Stomach (tissue), 9 donors: ENCODE results near the gene HOXD13. TPM values are rescaled to one million over a fixed set of nuclear protein-coding genes. Genes with fewer than 3 reads are reported as not detected.

Source experiments
- DNase-seq, 2 donors: peaks; one replicate each; pipeline versions ENCODE4 v3.0.0 to v3.0.0-alpha.2; 2013 to 2019
- H3K27ac ChIP-seq, 5 donors: fragments of 200-600 bp in 4 of 5; sonication (generic) in 4 of 5; one replicate each; pipeline ENCODE4 v1.5.1; 2013 to 2019; ENCODE audit warnings: mild to moderate bottlenecking in 1 of 5, moderate library complexity in 1 of 5
- H3K27me3 ChIP-seq, 3 donors: fragments of 200-600 bp; sonication (generic); one replicate each; pipeline ENCODE4 v1.5.1; 2017 to 2019; ENCODE audit warnings: mixed run types in 1 of 3
- H3K36me3 ChIP-seq, 4 donors: fragments of 200-600 bp; sonication (generic); 1 replicate in 3 of 4; 2 replicates in 1 of 4; pipeline ENCODE4 v1.5.1; 2016 to 2019
- H3K4me1 ChIP-seq, 4 donors: fragments of 200-600 bp; sonication (generic); one replicate each; pipeline ENCODE4 v1.5.1; 2016 to 2019
- H3K4me3 ChIP-seq, 4 donors: fragments of 200-600 bp; sonication (generic) in 3 of 4; one replicate each; pipeline ENCODE4 v1.5.1; 2016 to 2019; ENCODE audit warnings: mild to moderate bottlenecking in 1 of 4
- H3K9me3 ChIP-seq, 4 donors: fragments of 200-600 bp; sonication (generic); one replicate each; pipeline ENCODE4 v1.5.1; 2016 to 2019
- EP300 ChIP-seq: sonication (generic); formaldehyde crosslinking; IDR thresholded peaks from one replicate; pipeline ENCODE4 v1.6.1; 2017; ENCODE audit warnings: antibody characterized with exemption
- POLR2A ChIP-seq, 4 donors: fragments of 450-650 bp; IDR thresholded peaks; one replicate each; pipeline ENCODE4 v1.6.1; 2016; ENCODE audit warnings: antibody characterized with exemption in 4 of 4, control low read depth in 2 of 4, mild to moderate bottlenecking in 1 of 4, moderate library complexity in 1 of 4
- POLR2AphosphoS5 ChIP-seq, 3 donors: sonication (generic); formaldehyde crosslinking; IDR thresholded peaks; one replicate each; pipeline ENCODE4 v1.6.1; 2016; ENCODE audit warnings: antibody characterized with exemption in 3 of 3
- WGBS, 5 donors: extraction: QIAGEN DNeasy Blood & Tissue Kit in 3 of 5; methylation state at CpG; one replicate each; pipeline versions ENCODE4 v1.1.5 to v1.1.7; 2013 to 2018; 5-methylcytosine and 5-hydroxymethylcytosine counted together
- intact Hi-C: fragments of 100-400 bp; cut with DNase I; formaldehyde crosslinking; loops from one replicate; pipeline ENCODE4 v1.15.1; 2023; ENCODE audit warnings: low total_unique reads
- polyA plus RNA-seq, 3 donors: library from polyadenylated mRNA; stranded (reverse); fragments of 200-250 nt; gene quantifications; one replicate each; pipeline ENCODE4 v1.2.3, GENCODE V29; 2013
- total RNA-seq, 5 donors: library from RNA; depleted of rRNA; stranded (reverse); fragments of >200 nt; gene quantifications; one replicate each; pipeline versions ENCODE4 v1.1.0 to v1.2.3, GENCODE V29; 2014 to 2016
- TF ChIP-seq, protein P1 (sequence below), 7 experiments: fragments of 450-650 bp in 4 of 7; fragments of 200-600 bp in 3 of 7; sonication (generic) in 3 of 7; IDR thresholded peaks; one replicate each; pipeline ENCODE4 v1.5.1; 2016 to 2019; ENCODE audit warnings: antibody characterized with exemption in 7 of 7, control low read depth in 2 of 7, mild to moderate bottlenecking in 1 of 7
- donor health status: healthy with polysubstance abuse.
- donor health status: Bipolar disorder and iron deficiency.
- donor health status: healthy.

The HOXD13 gene
- total and polyA plus RNA-seq, 8 donors: not detected

DNA sequence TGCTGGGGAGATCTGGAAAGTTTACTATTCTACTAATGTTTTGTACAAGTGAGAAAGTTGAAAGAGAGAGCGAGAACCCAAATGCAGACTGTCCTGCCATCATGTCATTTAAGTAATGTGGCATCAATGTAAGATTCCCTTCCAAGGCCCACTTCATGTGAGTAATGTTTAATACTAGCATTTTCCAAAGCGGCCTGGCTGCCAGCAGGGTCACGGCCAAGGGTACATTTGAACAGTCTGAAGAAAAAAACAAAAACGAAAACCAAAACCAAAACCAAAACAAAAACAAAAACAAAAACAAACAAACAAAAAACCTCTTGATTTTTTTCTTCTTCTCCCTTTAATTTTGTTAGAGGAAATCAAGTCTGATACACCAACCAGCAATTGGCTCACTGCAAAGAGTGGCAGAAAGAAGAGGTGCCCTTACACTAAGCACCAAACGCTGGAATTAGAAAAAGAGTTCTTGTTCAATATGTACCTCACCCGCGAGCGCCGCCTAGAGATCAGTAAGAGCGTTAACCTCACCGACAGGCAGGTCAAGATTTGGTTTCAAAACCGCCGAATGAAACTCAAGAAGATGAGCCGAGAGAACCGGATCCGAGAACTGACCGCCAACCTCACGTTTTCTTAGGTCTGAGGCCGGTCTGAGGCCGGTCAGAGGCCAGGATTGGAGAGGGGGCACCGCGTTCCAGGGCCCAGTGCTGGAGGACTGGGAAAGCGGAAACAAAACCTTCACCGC is 26.2 kb downstream of the HOXD13 start:
- Histone ChIP-seq H3K4me1 (peaks cover 11 to 30% (median 18%) of the 10 kb centered on the region in 4 donors), H3K27ac (no peak overlapping the region), H3K27me3 (peaks cover 58 to 100% (median 95%) of the 10 kb centered on the region in 3 donors), H3K4me3 (no peak overlapping the region), H3K9me3 (peaks cover 0 to 23% (median 6%) of the 10 kb centered on the region in 4 donors), H3K36me3 (no peaks in the 10 kb centered on the region)
- intact Hi-C loops: no loop called here
- TF ChIP-seq, protein P1, sequence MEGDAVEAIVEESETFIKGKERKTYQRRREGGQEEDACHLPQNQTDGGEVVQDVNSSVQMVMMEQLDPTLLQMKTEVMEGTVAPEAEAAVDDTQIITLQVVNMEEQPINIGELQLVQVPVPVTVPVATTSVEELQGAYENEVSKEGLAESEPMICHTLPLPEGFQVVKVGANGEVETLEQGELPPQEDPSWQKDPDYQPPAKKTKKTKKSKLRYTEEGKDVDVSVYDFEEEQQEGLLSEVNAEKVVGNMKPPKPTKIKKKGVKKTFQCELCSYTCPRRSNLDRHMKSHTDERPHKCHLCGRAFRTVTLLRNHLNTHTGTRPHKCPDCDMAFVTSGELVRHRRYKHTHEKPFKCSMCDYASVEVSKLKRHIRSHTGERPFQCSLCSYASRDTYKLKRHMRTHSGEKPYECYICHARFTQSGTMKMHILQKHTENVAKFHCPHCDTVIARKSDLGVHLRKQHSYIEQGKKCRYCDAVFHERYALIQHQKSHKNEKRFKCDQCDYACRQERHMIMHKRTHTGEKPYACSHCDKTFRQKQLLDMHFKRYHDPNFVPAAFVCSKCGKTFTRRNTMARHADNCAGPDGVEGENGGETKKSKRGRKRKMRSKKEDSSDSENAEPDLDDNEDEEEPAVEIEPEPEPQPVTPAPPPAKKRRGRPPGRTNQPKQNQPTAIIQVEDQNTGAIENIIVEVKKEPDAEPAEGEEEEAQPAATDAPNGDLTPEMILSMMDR (IDR thresholded peaks at IDR 0.05): no peak
- DNase-seq: no peak
- WGBS, 5 donors: 10 to 12% (median 11%) methylated on average over 24 of the region's 24 CpGs

DNA sequence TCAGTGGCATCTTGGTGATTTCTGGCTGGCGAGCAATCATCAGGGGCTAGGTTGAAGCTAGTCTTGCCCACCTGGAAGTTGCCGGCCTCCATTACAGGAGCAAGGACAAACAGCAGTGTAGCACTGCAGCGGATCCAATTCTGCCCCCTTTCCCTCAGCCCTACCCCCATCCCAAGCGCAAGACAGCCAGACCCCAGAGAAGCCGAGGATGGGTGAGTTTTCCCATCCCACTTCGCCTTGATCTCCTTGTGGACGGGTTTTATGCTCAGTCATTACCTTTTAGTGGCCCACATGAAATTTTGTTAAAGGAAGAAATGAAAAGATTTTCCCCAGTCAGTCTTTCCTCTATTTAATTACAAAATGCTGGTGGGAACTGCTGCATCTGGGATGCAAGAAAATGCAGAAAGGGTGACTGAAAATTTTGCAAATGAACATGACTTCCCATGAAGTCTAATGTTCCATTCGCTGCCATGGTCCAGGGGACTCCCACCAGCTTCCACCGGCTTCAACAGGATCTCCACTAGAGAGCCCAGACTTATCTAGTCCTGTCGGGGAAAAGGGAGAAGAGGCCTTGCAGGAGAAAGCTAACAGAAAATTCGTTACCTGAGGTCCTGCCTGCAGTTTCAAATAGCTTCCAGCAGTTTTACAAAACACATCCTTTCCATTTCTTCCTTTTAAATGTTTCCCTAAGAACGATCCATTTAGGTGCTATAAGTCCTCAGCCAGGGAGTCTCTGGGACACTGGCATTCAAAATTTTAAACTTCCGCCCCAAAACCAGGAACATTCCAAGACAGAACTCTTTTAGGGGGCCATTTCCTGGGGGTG is 28.1 kb downstream of the HOXD13 start:
- no peak overlapping the region for H3K27ac ChIP-seq
- no peak for DNase-seq
- intact Hi-C loops: loop anchor here (10.0 kb wide), 1 partner anchor 534 kb away; no protein-coding TSS in a partner anchor
- H3K9me3 ChIP-seq: peaks cover 0 to 23% (median 6%) of the 10 kb centered on the region in 4 donors
- no peak overlapping the region for H3K4me3 ChIP-seq
- no peaks in the 10 kb centered on the region for H3K36me3 ChIP-seq
- 12 to 18% (median 17%) methylated on average over 13 of the region's 13 CpGs for WGBS, 5 donors
- H3K4me1 ChIP-seq: peaks cover 11 to 33% (median 20%) of the 10 kb centered on the region in 4 donors
- peaks cover 65 to 100% (median 97%) of the 10 kb centered on the region in 3 donors for H3K27me3 ChIP-seq
- TF ChIP-seq, protein P1 (IDR thresholded peaks at IDR 0.05): no peak
- TF ChIP-seq EP300: no peak
- TF ChIP-seq POLR2AphosphoS5 (IDR thresholded peaks at IDR 0.05): no peak
- no peak for TF ChIP-seq POLR2A (IDR thresholded peaks at IDR 0.05)

GRCh38 chr2:176121190-176122051 is 28.9 kb downstream of the HOXD13 start:
- DNase-seq: no peak
- H3K27me3 ChIP-seq: peaks cover 64 to 100% (median 97%) of the 10 kb centered on the region in 3 donors
- no peak overlapping the region for H3K27ac ChIP-seq
- peaks cover 0 to 23% (median 5%) of the 10 kb centered on the region in 4 donors for H3K9me3 ChIP-seq
- intact Hi-C loops: loop anchor here (10.0 kb wide), 1 partner anchor 533 kb away; no protein-coding TSS in a partner anchor
- H3K4me1 ChIP-seq: peaks cover 11 to 26% (median 19%) of the 10 kb centered on the region in 4 donors
- WGBS, 5 donors: 9 to 20% (median 15%) methylated on average over 29 to 53 of the region's 53 CpGs
- H3K4me3 ChIP-seq: peak overlapping the region in 3 of 4 donors; percentile 39 to 47 (median 41)
- TF ChIP-seq POLR2A (IDR thresholded peaks at IDR 0.05): no peak
- no peak for TF ChIP-seq EP300
- TF ChIP-seq POLR2AphosphoS5 (IDR thresholded peaks at IDR 0.05): no peak
- TF ChIP-seq, protein P1 (IDR thresholded peaks at IDR 0.05): no peak
- no peaks in the 10 kb centered on the region for H3K36me3 ChIP-seq
